MM.1S (cell line): Measurements from ENCODE around the gene AMH.

Experiments used
- DNase-seq: peaks from one replicate; pipeline ENCODE4 v3.0.0-alpha.2; 2015
- H2AFZ ChIP-seq: fragments of 300-600 bp; sonication (generic); 2 replicates; pipeline ENCODE4 v1.6.0; 2016; ENCODE audit warnings: antibody characterized with exemption, low read length
- H3F3A ChIP-seq: fragments of 300-600 bp; sonication (generic); 2 replicates; pipeline ENCODE4 v1.6.1; 2016; ENCODE audit warnings: mild to moderate bottlenecking, antibody characterized with exemption, low read length, moderate library complexity, mixed read lengths; ENCODE audit not compliant: insufficient read depth
- H3K27ac ChIP-seq: fragments of 300-600 bp; sonication (generic); 2 replicates; pipeline ENCODE4 v1.5.1; 2016; ENCODE audit warnings: mild to moderate bottlenecking, low read length
- H3K27me3 ChIP-seq: fragments of 300-600 bp; sonication (generic); replicated peaks from 2 replicates; pipeline ENCODE4 v1.6.0; 2016; ENCODE audit warnings: low read length; ENCODE audit not compliant: insufficient read depth
- H3K36me3 ChIP-seq: fragments of 300-600 bp; sonication (generic); replicated peaks from 2 replicates; pipeline ENCODE4 v1.6.1; 2016; ENCODE audit warnings: mild to moderate bottlenecking, low read length, mixed read lengths; ENCODE audit not compliant: insufficient read depth
- H3K4me1 ChIP-seq: fragments of 300-600 bp; sonication (generic); 2 replicates; pipeline ENCODE4 v1.6.1; 2016; ENCODE audit warnings: low read length, mixed read lengths
- H3K4me2 ChIP-seq: fragments of 300-600 bp; sonication (generic); 2 replicates; pipeline ENCODE4 v1.6.0; 2016; ENCODE audit warnings: low read depth, low read length
- H3K4me3 ChIP-seq: fragments of 300-600 bp; sonication (generic); 2 replicates; pipeline ENCODE4 v1.5.1; 2016; ENCODE audit warnings: low read length, mixed read lengths
- H3K79me2 ChIP-seq: fragments of 300-600 bp; sonication (generic); 2 replicates; pipeline ENCODE4 v1.6.1; 2016; ENCODE audit warnings: mixed run types, low read length, mixed read lengths
- H3K9ac ChIP-seq: fragments of 300-600 bp; sonication (generic); 2 replicates; pipeline ENCODE4 v1.6.1; 2016; ENCODE audit warnings: low read length, mixed read lengths
- H3K9me2 ChIP-seq: fragments of 300-600 bp; sonication (generic); replicated peaks from 2 replicates; pipeline ENCODE4 v1.6.1; 2016; ENCODE audit warnings: mild to moderate bottlenecking, low read length, mixed read lengths; ENCODE audit not compliant: insufficient read depth
- H3K9me3 ChIP-seq: fragments of 300-600 bp; sonication (generic); replicated peaks from 2 replicates; pipeline ENCODE4 v1.6.1; 2016; ENCODE audit warnings: mild to moderate bottlenecking, low read length, mixed read lengths; ENCODE audit not compliant: insufficient read depth
- H4K20me1 ChIP-seq: fragments of 300-600 bp; sonication (generic); 2 replicates; pipeline ENCODE4 v1.6.1; 2016; ENCODE audit warnings: mild to moderate bottlenecking, low read length, moderate library complexity, mixed read lengths; ENCODE audit not compliant: insufficient read depth
- EZH2 ChIP-seq: fragments of 300-600 bp; sonication (generic); optimal IDR thresholded peaks from 2 replicates; pipeline ENCODE3; 2017; ENCODE audit warnings: low read depth, mild to moderate bottlenecking, antibody characterized with exemption, low read length, mixed read lengths
- EZH2phosphoT487 ChIP-seq: fragments of 300-600 bp; sonication (generic); IDR thresholded peaks from 2 replicates; pipeline ENCODE4 v1.6.1; 2018; ENCODE audit warnings: antibody characterized with exemption, low read length
- TF ChIP-seq, protein P1 (sequence below): fragments of 300-600 bp; sonication (generic); IDR thresholded peaks from 2 replicates; pipeline ENCODE4 v1.5.1; 2016; ENCODE audit warnings: antibody characterized with exemption, low read length, mixed read lengths

The AMH gene

DNA sequence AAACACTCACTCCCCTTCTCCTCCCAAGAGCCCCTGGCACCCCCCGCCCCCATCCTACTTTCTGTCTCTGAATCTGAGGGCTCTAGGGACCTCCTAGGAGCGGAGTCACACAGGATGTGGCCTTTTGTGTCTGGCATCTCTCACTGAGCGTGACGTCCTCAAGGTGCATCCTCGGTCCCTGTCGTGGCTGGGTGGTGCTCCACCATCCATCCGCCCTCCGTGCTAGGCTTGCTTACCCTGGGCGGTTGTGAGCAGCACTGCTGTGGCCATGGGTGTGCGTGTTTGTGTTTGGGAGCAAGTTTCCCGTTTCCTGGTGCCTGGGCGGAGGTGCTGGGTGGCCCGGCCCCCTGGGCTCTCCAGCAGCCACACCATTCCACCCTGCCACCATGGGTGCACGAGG, 25.2 kb upstream of the AMH start:
- H4K20me1 ChIP-seq: no peaks in the 10 kb centered on the region
- H3K27ac ChIP-seq: no peak overlapping the region
- no peaks in the 10 kb centered on the region for H3K9me3 ChIP-seq
- H3F3A ChIP-seq: no peaks in the 10 kb centered on the region
- no peaks in the 10 kb centered on the region for H3K27me3 ChIP-seq
- peaks cover 26% of the 10 kb centered on the region for H3K36me3 ChIP-seq
- no peak overlapping the region for H3K4me2 ChIP-seq
- H3K9ac ChIP-seq: no peak overlapping the region
- no peaks in the 10 kb centered on the region for H3K4me1 ChIP-seq
- TF ChIP-seq, protein P1, sequence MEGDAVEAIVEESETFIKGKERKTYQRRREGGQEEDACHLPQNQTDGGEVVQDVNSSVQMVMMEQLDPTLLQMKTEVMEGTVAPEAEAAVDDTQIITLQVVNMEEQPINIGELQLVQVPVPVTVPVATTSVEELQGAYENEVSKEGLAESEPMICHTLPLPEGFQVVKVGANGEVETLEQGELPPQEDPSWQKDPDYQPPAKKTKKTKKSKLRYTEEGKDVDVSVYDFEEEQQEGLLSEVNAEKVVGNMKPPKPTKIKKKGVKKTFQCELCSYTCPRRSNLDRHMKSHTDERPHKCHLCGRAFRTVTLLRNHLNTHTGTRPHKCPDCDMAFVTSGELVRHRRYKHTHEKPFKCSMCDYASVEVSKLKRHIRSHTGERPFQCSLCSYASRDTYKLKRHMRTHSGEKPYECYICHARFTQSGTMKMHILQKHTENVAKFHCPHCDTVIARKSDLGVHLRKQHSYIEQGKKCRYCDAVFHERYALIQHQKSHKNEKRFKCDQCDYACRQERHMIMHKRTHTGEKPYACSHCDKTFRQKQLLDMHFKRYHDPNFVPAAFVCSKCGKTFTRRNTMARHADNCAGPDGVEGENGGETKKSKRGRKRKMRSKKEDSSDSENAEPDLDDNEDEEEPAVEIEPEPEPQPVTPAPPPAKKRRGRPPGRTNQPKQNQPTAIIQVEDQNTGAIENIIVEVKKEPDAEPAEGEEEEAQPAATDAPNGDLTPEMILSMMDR: no peak
- TF ChIP-seq EZH2: no peak
- TF ChIP-seq EZH2phosphoT487: no peak
- H2AFZ ChIP-seq: no peak overlapping the region
- H3K4me3 ChIP-seq: no peak overlapping the region
- DNase-seq: no peak
- H3K79me2 ChIP-seq: peaks cover 53% of the 10 kb centered on the region
- H3K9me2 ChIP-seq: no peaks in the 10 kb centered on the region

DNA sequence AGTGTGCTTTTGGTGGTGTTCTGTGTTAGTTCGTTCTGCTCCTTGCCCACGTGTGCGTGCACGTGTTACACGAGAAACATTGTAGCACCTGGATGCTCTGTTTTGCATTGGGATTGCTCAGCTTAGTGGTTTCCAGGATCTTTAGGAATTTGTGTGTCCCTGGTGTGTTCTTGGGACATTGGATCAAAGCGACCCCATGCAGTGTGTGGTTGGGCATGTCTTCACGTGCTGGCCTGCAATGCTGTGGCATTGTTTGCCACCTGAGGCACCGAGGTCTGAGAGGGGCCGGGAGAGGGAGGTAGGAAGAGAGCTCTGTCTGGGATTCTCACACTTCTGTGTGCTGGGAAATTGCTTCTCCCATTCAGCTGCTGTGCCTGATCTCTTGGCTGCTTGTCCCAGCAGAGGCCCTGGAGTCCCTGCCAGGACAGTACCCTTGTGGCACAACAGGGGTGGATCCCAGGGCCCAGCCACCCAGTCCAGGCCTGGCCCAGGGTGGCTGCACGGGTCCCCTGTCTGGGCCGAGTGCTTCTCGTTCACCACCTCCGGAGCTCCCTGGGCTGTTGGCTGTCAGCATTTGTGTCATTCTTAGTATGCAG, 24.3 kb upstream of the AMH start:
- Histone ChIP-seq H3K27ac (no peak overlapping the region), H3K4me3 (no peak overlapping the region), H3K4me1 (no peaks in the 10 kb centered on the region), H3K4me2 (no peak overlapping the region), H3K36me3 (peaks cover 26% of the 10 kb centered on the region), H3K9me3 (no peaks in the 10 kb centered on the region), H3K79me2 (peaks cover 51% of the 10 kb centered on the region), H3K9me2 (no peaks in the 10 kb centered on the region), H3F3A (peaks cover 2% of the 10 kb centered on the region), H2AFZ (no peak overlapping the region), H4K20me1 (no peaks in the 10 kb centered on the region), H3K9ac (no peak overlapping the region), H3K27me3 (no peaks in the 10 kb centered on the region)
- TF ChIP-seq EZH2phosphoT487 (no peak), EZH2 (no peak)
- TF ChIP-seq, protein P1: no peak
- DNase-seq: no peak

DNA sequence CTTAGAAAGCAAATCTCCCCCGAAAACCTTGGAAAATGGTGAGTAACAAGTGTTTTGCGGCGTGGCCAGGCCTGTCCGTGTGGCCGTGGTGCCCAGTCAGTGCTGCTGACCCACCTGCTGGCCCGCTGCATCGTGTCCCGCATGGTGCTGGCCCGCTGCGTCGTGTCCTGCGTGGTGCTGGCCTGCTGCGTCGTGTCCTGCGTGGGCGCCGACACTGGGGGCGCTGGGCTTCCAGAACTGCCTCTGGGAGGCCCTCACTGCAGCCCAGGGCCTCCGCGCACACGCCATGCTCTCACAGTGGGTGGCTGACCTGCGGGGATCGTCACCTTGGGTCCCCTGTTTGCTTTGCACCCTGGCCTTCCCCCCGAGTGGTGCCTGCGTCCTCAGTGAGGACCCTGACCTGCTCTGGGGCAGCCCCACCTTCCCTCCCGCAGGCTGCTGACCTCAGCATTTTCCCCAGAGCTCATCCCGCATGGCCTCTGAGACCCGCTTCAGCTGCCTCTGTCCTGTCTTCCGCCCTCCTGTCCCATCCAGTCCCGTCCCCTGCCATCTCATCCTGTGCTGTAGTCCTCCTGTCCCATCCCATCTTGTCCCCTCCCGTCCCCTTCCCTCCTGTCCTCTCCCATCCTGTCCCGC, 23.6 kb upstream of the AMH start:
- Histone ChIP-seq H3K4me1 (no peaks in the 10 kb centered on the region), H4K20me1 (no peaks in the 10 kb centered on the region), H3K9me2 (no peaks in the 10 kb centered on the region), H3K36me3 (peaks cover 24% of the 10 kb centered on the region), H3K79me2 (peaks cover 48% of the 10 kb centered on the region), H3K9ac (no peak overlapping the region), H3K27ac (no peak overlapping the region), H2AFZ (no peak overlapping the region), H3K27me3 (no peaks in the 10 kb centered on the region), H3K4me2 (no peak overlapping the region), H3F3A (peaks cover 9% of the 10 kb centered on the region), H3K9me3 (no peaks in the 10 kb centered on the region), H3K4me3 (no peak overlapping the region)
- no peak for TF ChIP-seq EZH2phosphoT487
- TF ChIP-seq, protein P1: no peak
- TF ChIP-seq EZH2: no peak
- DNase-seq: no peak
